DND-41 (cell line): Measurements from ENCODE around the gene ATF7IP.

ENCODE experiments used
- EZH2 ChIP-seq: IDR thresholded peaks from 3 replicates; pipeline ENCODE4 v1.6.1; 2012; ENCODE audit warnings: borderline replicate concordance, low read depth, mild to moderate bottlenecking, moderate library complexity, low read length, inconsistent platforms; ENCODE audit not compliant: severe bottlenecking
- TF ChIP-seq, protein P1 (sequence below): IDR thresholded peaks from 2 replicates; pipeline ENCODE4 v1.5.1; 2012; ENCODE audit warnings: borderline replicate concordance, low read length, moderate library complexity, mild to moderate bottlenecking; ENCODE audit not compliant: poor library complexity, severe bottlenecking; ENCODE audit errors: extremely low read depth

DNA sequence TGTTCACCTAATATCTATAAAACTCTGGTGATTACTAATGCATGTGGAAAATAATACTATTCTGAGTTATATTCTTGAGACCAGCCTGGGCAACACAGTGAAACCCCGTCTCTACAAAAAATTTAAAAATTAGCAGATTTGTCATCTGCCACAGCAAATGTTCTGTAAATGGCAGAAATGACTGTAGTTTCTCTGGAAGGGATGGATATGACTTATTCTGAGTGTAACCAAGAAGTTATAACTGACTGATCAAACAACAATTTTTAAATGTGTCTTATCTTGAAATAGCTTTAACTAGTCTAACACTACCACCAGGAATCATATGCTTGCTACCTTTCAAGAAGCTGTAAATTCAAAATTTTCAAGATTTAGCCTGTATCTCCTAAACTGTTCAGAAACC, 113.5 kb downstream of the ATF7IP start:
- TF ChIP-seq, protein P1, sequence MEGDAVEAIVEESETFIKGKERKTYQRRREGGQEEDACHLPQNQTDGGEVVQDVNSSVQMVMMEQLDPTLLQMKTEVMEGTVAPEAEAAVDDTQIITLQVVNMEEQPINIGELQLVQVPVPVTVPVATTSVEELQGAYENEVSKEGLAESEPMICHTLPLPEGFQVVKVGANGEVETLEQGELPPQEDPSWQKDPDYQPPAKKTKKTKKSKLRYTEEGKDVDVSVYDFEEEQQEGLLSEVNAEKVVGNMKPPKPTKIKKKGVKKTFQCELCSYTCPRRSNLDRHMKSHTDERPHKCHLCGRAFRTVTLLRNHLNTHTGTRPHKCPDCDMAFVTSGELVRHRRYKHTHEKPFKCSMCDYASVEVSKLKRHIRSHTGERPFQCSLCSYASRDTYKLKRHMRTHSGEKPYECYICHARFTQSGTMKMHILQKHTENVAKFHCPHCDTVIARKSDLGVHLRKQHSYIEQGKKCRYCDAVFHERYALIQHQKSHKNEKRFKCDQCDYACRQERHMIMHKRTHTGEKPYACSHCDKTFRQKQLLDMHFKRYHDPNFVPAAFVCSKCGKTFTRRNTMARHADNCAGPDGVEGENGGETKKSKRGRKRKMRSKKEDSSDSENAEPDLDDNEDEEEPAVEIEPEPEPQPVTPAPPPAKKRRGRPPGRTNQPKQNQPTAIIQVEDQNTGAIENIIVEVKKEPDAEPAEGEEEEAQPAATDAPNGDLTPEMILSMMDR, result no peak
- TF ChIP-seq EZH2, result no peak
